GM12892 (cell line): ENCODE data around the gene DOCK9.

Experiments
- DNase-seq: peaks from one replicate; pipeline ENCODE4 v3.0.0; 2011; ENCODE audit not compliant: insufficient read length
- FAIRE-seq: peaks from 2 replicates; lab custom pipeline; 2011; peaks lifted over from hg19 to GRCh38; lab: Jason Lieb, UNC
- POLR2A ChIP-seq: IDR thresholded peaks from 2 replicates; pipeline ENCODE4 v1.6.1; 2011; ENCODE audit warnings: low read depth, low read length, control low read depth
- POLR2AphosphoS5 ChIP-seq: IDR thresholded peaks from 2 replicates; pipeline ENCODE4 v1.6.1; 2011; ENCODE audit warnings: low read depth, low read length, control low read depth
- TAF1 ChIP-seq: IDR thresholded peaks from 2 replicates; pipeline ENCODE4 v1.6.1; 2011; ENCODE audit warnings: low read depth, mild to moderate bottlenecking, control low read depth, low read length, borderline replicate concordance

Gene DOCK9

GRCh38 chr13:98851276-98851675 lies 126.6 kb downstream of the DOCK9 start:
- no peak for TF ChIP-seq POLR2A
- no peak for DNase-seq
- no peak for FAIRE-seq

GRCh38 chr13:98848746-98849145 lies 129.1 kb downstream of the DOCK9 start:
- DNase-seq (no peak), FAIRE-seq (no peak)
- TF ChIP-seq POLR2AphosphoS5: no peak
- no peak for TF ChIP-seq TAF1

GRCh38 chr13:98847780-98848179 lies 130.1 kb downstream of the DOCK9 start:
- no peak for FAIRE-seq
- no peak for DNase-seq
- TF ChIP-seq POLR2A (no peak), TAF1 (no peak), POLR2AphosphoS5 (no peak)

GRCh38 chr13:98846986-98847385 lies 130.9 kb downstream of the DOCK9 start:
- TF ChIP-seq POLR2A (no peak), TAF1 (no peak), POLR2AphosphoS5 (no peak)
- FAIRE-seq: no peak
- DNase-seq: no peak

GRCh38 chr13:98846521-98846920 lies 131.3 kb downstream of the DOCK9 start:
- TF ChIP-seq POLR2AphosphoS5: no peak
- no peak for TF ChIP-seq TAF1
- TF ChIP-seq POLR2A: no peak
- FAIRE-seq (no peak), DNase-seq (no peak)

- no peak for DNase-seq
- no peak for FAIRE-seq
These were observed 132.1 kb downstream of the DOCK9 start for GRCh38 chr13:98845742-98846141.

GRCh38 chr13:98844021-98844420 lies 133.8 kb downstream of the DOCK9 start:
- TF ChIP-seq TAF1 (no peak), POLR2AphosphoS5 (no peak), POLR2A (no peak)
- no peak for DNase-seq
- no peak for FAIRE-seq

More at GRCh38 chr13:98845742-98846141, 132.1 kb downstream of the DOCK9 start:
- TF ChIP-seq POLR2A: no peak
- TF ChIP-seq POLR2AphosphoS5: no peak
- TF ChIP-seq TAF1: no peak

GRCh38 chr13:98843482-98843877 lies 134.4 kb downstream of the DOCK9 start:
- no peak for DNase-seq
- TF ChIP-seq POLR2A: no peak
- TF ChIP-seq POLR2AphosphoS5: no peak
- TF ChIP-seq TAF1: no peak
- no peak for FAIRE-seq

- no peak for TF ChIP-seq POLR2AphosphoS5
- no peak for TF ChIP-seq POLR2A
- TF ChIP-seq TAF1: no peak
- FAIRE-seq (peak; percentile 96), DNase-seq (no peak)
These were observed 134.9 kb downstream of the DOCK9 start for GRCh38 chr13:98842858-98843481.

- DNase-seq (no peak), FAIRE-seq (no peak)
- TF ChIP-seq POLR2AphosphoS5: no peak
- TF ChIP-seq POLR2A: no peak
- TF ChIP-seq TAF1: no peak
These were observed 135.8 kb downstream of the DOCK9 start for GRCh38 chr13:98842070-98842469.

- FAIRE-seq (peak; percentile 84), DNase-seq (peak; percentile 14)
- TF ChIP-seq POLR2AphosphoS5 (no peak), POLR2A (no peak), TAF1 (no peak)
These were observed 137.8 kb downstream of the DOCK9 start for GRCh38 chr13:98839856-98840769.

- no peak for DNase-seq
These were observed 139.1 kb downstream of the DOCK9 start for GRCh38 chr13:98838776-98839175.

More at GRCh38 chr13:98838776-98839175, 139.1 kb downstream of the DOCK9 start:
- no peak for FAIRE-seq
- TF ChIP-seq POLR2A (no peak), POLR2AphosphoS5 (no peak)
